Measurements from ENCODE around the gene FBXL13. TPM values are rescaled to one million over a fixed set of nuclear protein-coding genes. Genes with fewer than 3 reads are reported as not detected.

FBXL13 gene
- total RNA-seq: 0.08 and 0.11 TPM in 2 replicates

DNA sequence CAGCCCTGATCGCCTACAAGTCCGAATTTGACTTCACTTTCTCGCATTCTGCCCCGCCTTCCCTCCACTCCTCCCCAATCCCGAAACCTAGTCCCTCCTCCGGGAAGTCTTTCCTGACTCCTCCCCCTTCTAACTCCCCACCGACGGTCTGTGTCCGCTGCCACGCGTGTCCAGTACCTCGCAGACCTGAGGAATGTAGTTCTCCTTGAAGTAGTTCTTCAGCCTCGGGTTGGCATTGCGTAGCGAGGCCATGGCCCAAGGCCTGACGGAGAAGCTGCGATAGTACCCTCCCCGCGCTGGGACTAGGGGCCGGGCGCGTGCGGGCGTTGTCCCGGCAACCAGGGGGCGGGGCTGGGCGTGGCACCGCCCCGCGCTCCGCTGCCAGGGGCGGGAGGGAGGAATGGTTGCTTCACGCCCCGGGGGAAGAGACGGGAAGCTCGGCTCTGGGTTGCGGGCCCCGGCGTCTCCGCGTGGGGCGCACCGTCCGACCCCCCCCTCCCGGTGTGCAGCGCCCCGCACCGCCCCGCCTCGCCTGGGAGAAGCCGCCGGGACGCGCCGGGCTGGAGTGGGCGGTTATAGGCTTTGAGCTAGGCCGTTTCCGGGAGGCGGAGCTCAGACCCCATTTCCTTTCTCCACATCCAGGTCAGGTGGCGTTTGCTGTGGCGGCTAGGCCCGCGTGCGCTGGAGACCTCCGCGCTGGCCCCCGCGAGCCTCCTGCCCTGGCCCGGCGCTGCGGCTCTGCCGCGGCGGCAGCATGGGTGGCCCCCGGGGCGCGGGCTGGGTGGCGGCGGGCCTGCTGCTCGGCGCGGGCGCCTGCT lies at the start of gene FBXL13, which contains the start of gene ARMC10:
FBXL13 (minus strand) TSS at position 278 of the 818 bp plus-strand sequence.
ARMC10 (plus strand) TSS at position 622 of the 818 bp plus-strand sequence; CDS start at position 755, 133 bp downstream.

DNA sequence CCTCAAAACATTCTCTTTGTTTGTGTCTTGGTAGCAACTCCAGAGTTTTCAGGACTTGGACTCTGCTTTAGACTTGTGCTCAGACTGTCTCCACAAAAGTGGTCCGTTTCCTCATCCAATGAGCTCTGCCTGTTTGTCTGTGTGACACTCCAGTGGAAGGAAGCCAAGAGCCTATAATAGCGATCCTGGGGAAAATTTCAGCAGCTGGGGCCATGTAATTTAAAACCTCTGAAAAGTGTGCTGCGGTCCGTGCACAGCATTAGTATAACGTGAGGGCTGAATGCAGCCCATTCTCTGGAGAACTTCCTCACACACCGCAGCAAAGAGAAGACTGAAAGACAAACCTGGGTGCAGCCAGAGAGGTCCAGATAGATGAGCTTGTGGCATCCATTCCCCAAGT lies 161.9 kb downstream of the FBXL13 start, which contains the start of gene LRRC17:
LRRC17 (plus strand) TSS at position 259 of the 400 bp plus-strand sequence. CDS start 20,914 bp downstream, outside the sequence.

Other genes with a start within 250 kb of the FBXL13 start
- gene LRRC17, start 161.8 kb downstream of the FBXL13 start, total RNA-seq: 0.42 TPM in 1 of 2 replicates, not detected in the other
- gene ARMC10, start 344 bp upstream of the FBXL13 start, total RNA-seq: 51.1 and 66.5 TPM in 2 replicates
- 2.7 TPM in 2 replicates for gene NAPEPLD, start 74.3 kb upstream of the FBXL13 start, total RNA-seq
- 49.1 and 50.8 TPM in 2 replicates for gene PMPCB, start 222.6 kb upstream of the FBXL13 start, total RNA-seq

Data from hair follicular keratinocyte (primary cell).